C4-2B (cell line): ENCODE data around the gene THBS1.
A peak's percentile ranks its signal among the peaks of the same experiment; 100 is the strongest.

Experiments used
- H3K27ac ChIP-seq: fragments of 450-650 bp; 2 replicates; pipeline ENCODE4 v1.5.1; 2017
- CTCF ChIP-seq: fragments of 450-650 bp; conservative IDR thresholded peaks from 2 replicates; pipeline ENCODE4 v1.5.1; 2017; ENCODE audit warnings: mild to moderate bottlenecking
- ZFX ChIP-seq: fragments of 450-650 bp; IDR thresholded peaks from 2 replicates; pipeline ENCODE4 v1.6.1; 2017

The THBS1 gene

GRCh38 chr15:39609166-39609916 is 28.5 kb downstream of the THBS1 start:
- TF ChIP-seq ZFX: no peak
- no peak for TF ChIP-seq CTCF
- no peak overlapping the region for H3K27ac ChIP-seq

DNA sequence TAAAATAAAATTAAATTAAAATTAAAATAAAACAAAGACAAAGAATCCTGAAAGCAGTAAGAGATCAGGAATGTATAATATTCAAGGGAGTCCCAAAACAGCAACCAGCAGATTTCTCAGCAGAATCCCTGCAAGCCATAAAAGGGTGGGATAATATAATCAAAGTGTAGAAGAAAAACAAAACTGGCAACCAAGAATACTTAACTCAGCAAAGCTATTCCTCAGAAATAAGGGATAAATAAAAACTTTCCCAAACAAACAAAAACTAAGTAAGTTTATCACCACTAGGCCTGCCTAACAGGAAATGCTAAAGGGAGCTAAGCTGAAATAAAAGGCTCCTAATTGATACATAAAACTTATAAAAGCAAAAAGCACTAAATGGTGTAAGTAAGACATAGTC is 29.8 kb downstream of the THBS1 start:
- TF ChIP-seq ZFX: no peak
- no peak for TF ChIP-seq CTCF
- H3K27ac ChIP-seq: no peak overlapping the region

DNA sequence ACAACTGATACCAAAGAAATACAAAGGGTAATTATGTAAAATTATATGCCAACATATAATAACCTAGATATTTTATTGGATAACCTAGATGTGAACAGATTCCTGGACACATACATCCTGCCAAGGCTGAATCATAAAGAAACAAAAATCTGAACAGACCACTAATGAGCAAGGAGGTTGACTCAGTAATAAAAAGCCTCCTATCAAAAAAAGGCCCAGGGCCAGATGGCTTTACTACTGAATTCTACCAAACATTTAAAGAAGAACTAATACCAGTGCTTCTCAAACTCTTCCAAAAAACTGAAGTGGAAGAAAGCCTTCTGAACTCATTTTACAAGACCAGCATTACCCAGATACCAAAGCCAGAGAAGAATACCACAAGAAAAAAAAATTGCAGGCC is 32.4 kb downstream of the THBS1 start:
- TF ChIP-seq ZFX (no peak), CTCF (no peak)

DNA sequence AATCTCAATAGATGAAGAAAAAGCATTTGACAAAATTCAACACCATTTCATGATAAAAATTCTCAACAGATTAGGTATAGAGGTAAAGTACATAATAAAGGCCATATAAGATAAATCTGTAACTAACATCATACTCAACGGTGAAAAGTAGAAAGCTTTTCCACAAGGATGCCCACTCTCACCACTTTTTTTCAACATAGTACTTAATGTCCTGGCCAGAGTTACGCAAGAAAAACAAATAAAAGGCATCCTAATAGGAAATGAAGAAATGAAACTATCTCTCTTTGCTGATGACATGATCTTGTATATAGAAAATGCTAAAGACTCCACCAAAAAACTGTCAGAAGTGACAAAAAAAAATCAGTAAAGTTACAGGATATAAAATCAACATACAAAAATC is 33.0 kb downstream of the THBS1 start:
- TF ChIP-seq CTCF (no peak), ZFX (no peak)
- H3K27ac ChIP-seq: no peak overlapping the region

More for the DNA sequence above, 32.4 kb downstream of the THBS1 start:
- H3K27ac ChIP-seq: no peak overlapping the region

DNA sequence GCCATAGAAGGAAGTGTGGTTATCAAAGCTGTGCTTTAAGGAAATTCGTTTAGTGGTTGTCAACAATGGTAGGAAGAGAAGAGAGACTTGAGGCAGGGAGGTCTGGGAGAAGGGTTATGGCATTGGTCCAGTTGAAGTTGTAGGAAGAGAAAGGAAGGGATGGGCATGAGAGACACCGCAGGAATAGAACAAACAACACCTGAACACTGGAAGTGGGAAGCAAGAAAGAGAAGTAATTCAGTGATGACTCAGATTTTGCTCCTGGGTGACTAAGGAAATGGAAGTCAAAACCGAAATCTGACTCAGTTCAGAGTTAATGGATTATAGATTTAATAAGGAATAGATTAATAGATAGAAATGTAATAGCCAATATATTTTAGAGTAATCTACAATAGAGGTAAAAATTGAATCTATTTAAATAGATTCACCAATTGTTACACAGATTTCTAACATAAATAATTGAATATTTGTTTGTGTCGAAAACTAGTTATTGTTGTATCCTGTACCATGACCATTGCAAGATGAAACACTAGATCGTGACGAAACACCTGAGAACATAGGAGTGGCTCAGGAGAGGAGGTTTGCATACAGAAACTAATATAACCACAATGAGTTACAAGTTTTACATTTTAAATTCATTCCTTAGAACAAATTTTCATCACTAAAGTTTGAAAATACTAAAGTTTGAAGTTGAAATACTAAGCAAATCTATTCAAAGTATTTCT is 36.0 kb downstream of the THBS1 start:
- H3K27ac ChIP-seq: no peak overlapping the region
- no peak for TF ChIP-seq ZFX
- no peak for TF ChIP-seq CTCF

GRCh38 chr15:39618063-39618823 is 37.4 kb downstream of the THBS1 start:
- H3K27ac ChIP-seq: peak overlapping the region; percentile 48; the same call in 1 of the 2 replicates
- TF ChIP-seq CTCF: no peak
- TF ChIP-seq ZFX: no peak

GRCh38 chr15:39621210-39621609 is 40.3 kb downstream of the THBS1 start:
- TF ChIP-seq ZFX (no peak), CTCF (no peak)
- no peak overlapping the region for H3K27ac ChIP-seq
